Left lung (tissue), 14 donors: ENCODE data around the gene ATN1. TPM values are rescaled to one million over a fixed set of nuclear protein-coding genes. Genes with fewer than 3 reads are reported as not detected.
A peak's percentile ranks its signal among the peaks of the same experiment; 100 is the strongest.
"Not testable (repeated sequence)": the region's sequence is repeated elsewhere in the genome, so short reads cannot be mapped to it uniquely, and the experiment has no call there.

Source experiments
- ATAC-seq: fragments of 200-7000 bp; cut with Tn5 transposase; one replicate; pipeline ENCODE4 v1.9.1; 2020; ENCODE audit warnings: moderate library complexity
- DNase-seq, 4 donors: peaks; one replicate each; pipeline ENCODE4 v3.0.0-alpha.2; 2013 to 2020
- H3K27ac ChIP-seq, 2 donors: fragments of 200-600 bp; sonication (generic) in 1 of 2; one replicate each; pipeline versions ENCODE4 v1.5.0 to v1.8.0; 2020 to 2021
- H3K27me3 ChIP-seq, 2 donors: fragments of 200-600 bp; sonication (generic) in 1 of 2; one replicate each; pipeline versions ENCODE4 v1.5.0 to v1.8.0; 2020 to 2021
- H3K36me3 ChIP-seq, 2 donors: fragments of 200-600 bp; sonication (generic) in 1 of 2; one replicate each; pipeline versions ENCODE4 v1.5.0 to v1.8.0; 2020 to 2021
- H3K4me1 ChIP-seq, 2 donors: fragments of 200-600 bp; one replicate each; pipeline ENCODE4 v1.8.0; 2021
- H3K4me3 ChIP-seq, 2 donors: fragments of 200-600 bp; sonication (generic) in 1 of 2; one replicate each; pipeline versions ENCODE4 v1.5.0 to v1.8.0; 2020 to 2021; ENCODE audit warnings: mild to moderate bottlenecking in 1 of 2
- H3K9me3 ChIP-seq, 2 donors: fragments of 200-600 bp; sonication (generic) in 1 of 2; one replicate each; pipeline versions ENCODE4 v1.5.0 to v1.8.0; 2020 to 2021
- CTCF ChIP-seq, 2 donors: fragments of 200-600 bp; sonication (generic) in 1 of 2; IDR thresholded peaks; one replicate each; pipeline versions ENCODE4 v1.5.0 to v1.8.0; 2021; ENCODE audit warnings: antibody characterized with exemption in 2 of 2
- intact Hi-C, 2 donors: fragments of 100-400 bp; cut with DNase I; formaldehyde crosslinking; loops; one replicate each; pipeline versions ENCODE4 v1.11.2 to v1.14.2; 2022
- long read RNA-seq, 12 donors: library from polyadenylated mRNA in 2 of 12; unstranded in 2 of 12; transcript quantifications; one replicate each; pipeline ENCODE4 v2.0.0 and lab custom pipeline, GENCODE V29; 2019 to 2026
- polyA plus RNA-seq, 6 donors: library from polyadenylated mRNA; unstranded; fragments of 120-200 nt; gene quantifications; one replicate each; pipeline ENCODE4 v1.2.1, GENCODE V29; 2013; ENCODE audit not compliant: insufficient read length in 6 of 6
- total RNA-seq, 2 donors: library from RNA; stranded (reverse); fragmentation: NEBNext Ultra II Directional; extraction: Animal tissue kit (Norgen Biotek cat#: 25700); gene quantifications; one replicate each; pipeline ENCODE4 v1.2.1, GENCODE V29; 2021
- donor health status: DM: no; HTN: yes; CAD: no.
- donor health status: DM: no; HTN: no; CAD: no.

ATN1 gene
- total RNA-seq = 100 to 1,000 TPM in 1 of 2 donors, 10 to 100 TPM in 1; 96.9 to 107 TPM
- polyA plus RNA-seq = 100 to 1,000 TPM in 5 of 6 donors, 10 to 100 TPM in 1; 94.9 to 134 (median 115) TPM
- long read RNA-seq, donor 1, partial matches to known transcripts = 149 of 162 reads
- long read RNA-seq, donor 1, other reads (novel, unspliced or antisense) = 8 of 162 reads
- long read RNA-seq, donor 2, partial matches to known transcripts = 113 of 124 reads
- long read RNA-seq, donor 2, other reads (novel, unspliced or antisense) = 6 of 124 reads
- long read RNA-seq, donor 3, partial matches to known transcripts = 94 of 95 reads
- long read RNA-seq, donor 3, other reads (novel, unspliced or antisense) = 0 of 95 reads
- long read RNA-seq, donor 4, partial matches to known transcripts = 2 of 2 reads
- long read RNA-seq, donor 4, other reads (novel, unspliced or antisense) = 0 of 2 reads
- long read RNA-seq, donor 5, partial matches to known transcripts = 97 of 109 reads
- long read RNA-seq, donor 5, other reads (novel, unspliced or antisense) = 5 of 109 reads
- long read RNA-seq, donor 6, partial matches to known transcripts = 57 of 58 reads
- long read RNA-seq, donor 6, other reads (novel, unspliced or antisense) = 0 of 58 reads
- long read RNA-seq, donor 7, full-length matches to known transcripts = 2 of 37 reads
- long read RNA-seq, donor 7, partial matches to known transcripts = 35 of 37 reads
- long read RNA-seq, donor 7, other reads (novel, unspliced or antisense) = 0 of 37 reads
- long read RNA-seq, donor 8, full-length matches to known transcripts = 6 of 155 reads
- long read RNA-seq, donor 8, partial matches to known transcripts = 139 of 155 reads
- long read RNA-seq, donor 8, other reads (novel, unspliced or antisense) = 10 of 155 reads
- long read RNA-seq, donor 9 = 0 reads
- long read RNA-seq, donor 10 = 0 reads
- long read RNA-seq, donor 11, partial matches to known transcripts = 183 of 192 reads
- long read RNA-seq, donor 11, other reads (novel, unspliced or antisense) = 5 of 192 reads
- long read RNA-seq, donor 12, partial matches to known transcripts = 49 of 50 reads
- long read RNA-seq, donor 12, other reads (novel, unspliced or antisense) = 0 of 50 reads

GRCh38 chr12:6927379-6928021 is at the start of gene ATN1:
ATN1 (plus strand) TSS chr12:6927959; CDS start chr12:6934002, 6,043 bp downstream.
- ATAC-seq (peak; percentile 39), DNase-seq (peak; percentile 84 to 94 (median 89))
- peaks cover 0 to 9% of the 10 kb centered on the region in 2 donors for H3K36me3 ChIP-seq
- H3K4me1 ChIP-seq = peaks cover 47 to 81% of the 10 kb centered on the region in 2 donors
- no peak for TF ChIP-seq CTCF (IDR thresholded peaks at IDR 0.05)
- H3K27me3 ChIP-seq = peaks cover 0 to 28% of the 10 kb centered on the region in 2 donors
- H3K4me3 ChIP-seq = peak within 1 kb of the TSS; percentile 68 to 70
- intact Hi-C loops = loop anchor here in 1 of 2 donors (10.0 kb wide), 1 partner anchor 167 kb away; the partner anchor contains the start of gene C1R
- no peaks in the 10 kb centered on the region for H3K9me3 ChIP-seq
- H3K27ac ChIP-seq = peak within 1 kb of the TSS; percentile 85 to 95

GRCh38 chr12:6879824-6880223 is 47.9 kb upstream of the ATN1 start:
- H3K4me1 ChIP-seq, H3K27me3 ChIP-seq, DNase-seq, H3K4me3 ChIP-seq, H3K9me3 ChIP-seq, intact Hi-C loops: not testable (repeated sequence)
- Histone ChIP-seq H3K27ac (peak overlapping the region; percentile 60 to 68), H3K36me3 (peaks cover 0 to 54% of the 10 kb centered on the region in 2 donors)
- peak; percentile 63 for ATAC-seq

- Histone ChIP-seq H3K4me3 (no peak overlapping the region), H3K27ac (no peak overlapping the region), H3K36me3 (peaks cover 0 to 40% of the 10 kb centered on the region in 2 donors), H3K9me3 (no peaks in the 10 kb centered on the region), H3K27me3 (no peaks in the 10 kb centered on the region), H3K4me1 (peaks cover 0 to 17% of the 10 kb centered on the region in 2 donors)
- TF ChIP-seq CTCF (IDR thresholded peaks at IDR 0.05) = no peak
- intact Hi-C loops = no loop called here
- DNase-seq (no peak), ATAC-seq (no peak)
These were observed 44.5 kb upstream of the ATN1 start for GRCh38 chr12:6883252-6883651.

- Histone ChIP-seq H3K4me3 (no peak overlapping the region), H3K36me3 (peaks cover 0 to 39% of the 10 kb centered on the region in 2 donors), H3K9me3 (no peaks in the 10 kb centered on the region), H3K4me1 (peaks cover 0 to 17% of the 10 kb centered on the region in 2 donors), H3K27me3 (no peaks in the 10 kb centered on the region), H3K27ac (no peak overlapping the region)
- TF ChIP-seq CTCF (IDR thresholded peaks at IDR 0.05) = no peak
- DNase-seq = no peak
- intact Hi-C loops = no loop called here
- ATAC-seq = no peak
These were observed 44.1 kb upstream of the ATN1 start for GRCh38 chr12:6883683-6884082.

GRCh38 chr12:6884539-6884938 is 43.2 kb upstream of the ATN1 start:
- H3K36me3 ChIP-seq = peaks cover 0 to 39% of the 10 kb centered on the region in 2 donors
- no peaks in the 10 kb centered on the region for H3K27me3 ChIP-seq
- no peak for TF ChIP-seq CTCF (IDR thresholded peaks at IDR 0.05)
- DNase-seq (peak in 1 of 4 donors; percentile 12), ATAC-seq (no peak)
- intact Hi-C loops = no loop called here
- H3K4me3 ChIP-seq = no peak overlapping the region
- H3K27ac ChIP-seq = no peak overlapping the region
- no peaks in the 10 kb centered on the region for H3K9me3 ChIP-seq
- H3K4me1 ChIP-seq = peaks cover 0 to 17% of the 10 kb centered on the region in 2 donors

GRCh38 chr12:6886206-6886999 is 41.4 kb upstream of the ATN1 start:
- DNase-seq = peak in 1 of 4 donors; percentile 17
- H3K4me3 ChIP-seq, ATAC-seq, H3K27me3 ChIP-seq, intact Hi-C loops, H3K9me3 ChIP-seq: not testable (repeated sequence)
- Histone ChIP-seq H3K4me1 (peaks cover 8 to 29% of the 10 kb centered on the region in 2 donors), H3K27ac (peak overlapping the region; percentile 71 to 83), H3K36me3 (peaks cover 0 to 39% of the 10 kb centered on the region in 2 donors)
